DMS114 treated with DMSO at 0.1 percent for 48 hours (cell line): ENCODE data around the gene TOP2B.

Experiments used
- DNase-seq: peaks from one replicate; lab custom pipeline; 2025; ENCODE audit not compliant: unreplicated experiment; lab: John Stamatoyannopoulos, UW

Gene TOP2B

GRCh38 chr3:25664812-25665314 lies at the start of gene TOP2B:
TOP2B (minus strand) TSS chr3:25664907; CDS start chr3:25664297, 610 bp downstream.
- peak; percentile 87 for DNase-seq

DNA sequence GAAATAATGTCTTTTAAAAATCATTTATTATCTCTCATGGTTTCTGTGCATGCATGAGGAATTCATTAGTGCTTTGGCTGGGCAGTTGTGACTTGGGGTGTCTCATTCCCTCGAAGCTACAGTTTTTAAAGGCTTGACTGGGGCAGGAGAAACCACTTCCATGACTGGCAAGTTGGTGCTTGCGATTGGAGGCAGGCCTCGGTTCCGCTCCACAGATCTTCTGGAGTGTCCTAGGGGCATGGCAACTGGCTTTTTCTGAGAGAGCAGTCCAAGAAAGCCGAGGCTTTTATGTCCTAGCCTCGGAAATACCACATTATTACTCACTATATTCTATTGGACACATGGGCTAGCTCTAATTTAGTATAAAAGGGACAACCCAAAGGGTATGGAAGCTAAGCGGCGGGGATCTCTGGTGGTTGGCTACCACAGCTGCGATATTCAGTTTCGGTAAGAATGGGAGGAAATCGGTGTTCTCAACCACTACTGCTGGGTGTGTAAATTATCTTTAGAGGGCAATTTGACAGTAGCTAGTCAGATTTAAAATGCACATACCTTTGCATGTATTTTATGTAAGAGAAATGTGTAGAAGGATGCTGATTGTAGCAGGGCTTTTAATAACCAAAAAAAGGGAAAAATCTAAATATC lies 48.8 kb upstream of the TOP2B start:
- no peak for DNase-seq

DNA sequence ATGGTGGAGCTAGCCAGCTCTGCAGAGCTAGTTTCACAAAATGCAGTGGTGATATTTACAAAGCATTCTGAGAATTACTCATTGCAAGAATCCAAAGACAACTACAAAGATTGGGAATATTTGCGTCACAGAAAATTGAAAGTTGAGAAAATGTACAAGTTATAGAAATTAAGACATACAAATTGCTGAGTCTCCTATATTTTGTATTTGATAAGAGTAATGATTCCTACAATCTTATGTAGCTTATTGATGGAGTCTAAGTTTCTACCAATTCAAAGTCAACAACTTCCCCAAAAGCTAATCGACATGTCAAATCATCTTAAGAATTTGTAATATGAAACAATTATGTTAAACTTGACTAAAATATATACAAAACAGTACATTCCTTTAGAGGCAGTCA lies 46.4 kb upstream of the TOP2B start:
- DNase-seq, result no peak

- no peak for DNase-seq
Measured at GRCh38 chr3:25708036-25708435, 43.3 kb upstream of the TOP2B start.

- no peak for DNase-seq
Measured at GRCh38 chr3:25707268-25707926, 42.7 kb upstream of the TOP2B start.

- DNase-seq, result no peak
Measured at GRCh38 chr3:25706213-25706612, 41.5 kb upstream of the TOP2B start.

DNA sequence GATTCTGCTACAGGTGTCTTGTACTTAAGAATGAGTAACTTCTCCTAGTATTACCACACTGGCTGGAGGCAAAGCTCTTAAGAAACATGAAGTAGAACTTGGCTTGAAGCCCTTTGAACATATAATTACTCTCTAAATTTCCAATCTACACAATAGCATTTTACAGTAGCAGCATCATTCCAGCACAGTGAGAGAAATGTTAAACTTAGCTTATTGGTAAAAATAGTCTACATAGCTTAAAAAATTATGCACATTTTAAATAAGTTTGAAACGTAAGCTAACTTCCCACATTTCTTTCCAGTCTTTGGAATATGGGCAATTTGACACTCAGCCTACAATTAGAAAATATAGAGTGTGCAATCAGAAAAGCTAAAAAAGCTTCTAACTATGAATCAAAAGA lies 32.8 kb upstream of the TOP2B start:
- DNase-seq, result no peak

- DNase-seq, result no peak
Measured at GRCh38 chr3:25695731-25696420, 31.2 kb upstream of the TOP2B start.

DNA sequence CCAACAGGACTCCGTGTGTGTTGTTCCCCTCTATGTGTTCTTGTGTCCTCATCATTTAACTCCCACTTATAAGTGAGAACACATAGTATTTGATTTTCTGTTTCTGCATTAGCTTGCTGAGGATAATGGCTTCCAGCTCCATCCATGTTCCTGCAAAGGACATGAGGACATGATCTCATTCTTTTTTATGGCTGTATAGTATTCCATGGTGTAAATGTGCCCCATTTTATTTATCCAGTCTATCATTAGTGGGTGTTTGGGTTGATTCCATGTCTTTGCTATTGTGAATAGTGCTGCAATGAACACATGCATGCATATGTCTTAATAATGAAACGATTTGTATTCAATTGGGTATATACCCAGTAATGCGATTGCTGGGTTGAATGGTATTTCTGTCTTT lies 28.5 kb upstream of the TOP2B start:
- no peak for DNase-seq

DNA sequence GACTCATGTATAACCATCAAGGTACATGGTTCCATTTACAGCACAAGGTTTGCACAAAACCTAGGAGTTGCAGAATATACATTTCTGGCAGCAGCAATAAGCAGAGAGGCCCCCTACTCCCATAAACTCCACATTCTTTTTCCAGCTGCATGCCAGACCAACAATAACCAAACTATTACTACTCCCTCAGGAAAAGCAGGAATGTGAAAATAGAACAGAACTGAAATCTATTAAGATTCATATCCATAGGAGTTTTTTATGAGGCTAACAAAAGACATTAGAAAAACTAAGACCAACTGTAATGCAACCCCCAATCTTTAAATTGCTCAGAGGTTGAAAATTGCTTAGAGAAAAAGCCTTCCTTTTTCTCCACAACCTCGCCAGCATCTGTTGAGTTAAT lies 27.6 kb upstream of the TOP2B start:
- no peak for DNase-seq

DNA sequence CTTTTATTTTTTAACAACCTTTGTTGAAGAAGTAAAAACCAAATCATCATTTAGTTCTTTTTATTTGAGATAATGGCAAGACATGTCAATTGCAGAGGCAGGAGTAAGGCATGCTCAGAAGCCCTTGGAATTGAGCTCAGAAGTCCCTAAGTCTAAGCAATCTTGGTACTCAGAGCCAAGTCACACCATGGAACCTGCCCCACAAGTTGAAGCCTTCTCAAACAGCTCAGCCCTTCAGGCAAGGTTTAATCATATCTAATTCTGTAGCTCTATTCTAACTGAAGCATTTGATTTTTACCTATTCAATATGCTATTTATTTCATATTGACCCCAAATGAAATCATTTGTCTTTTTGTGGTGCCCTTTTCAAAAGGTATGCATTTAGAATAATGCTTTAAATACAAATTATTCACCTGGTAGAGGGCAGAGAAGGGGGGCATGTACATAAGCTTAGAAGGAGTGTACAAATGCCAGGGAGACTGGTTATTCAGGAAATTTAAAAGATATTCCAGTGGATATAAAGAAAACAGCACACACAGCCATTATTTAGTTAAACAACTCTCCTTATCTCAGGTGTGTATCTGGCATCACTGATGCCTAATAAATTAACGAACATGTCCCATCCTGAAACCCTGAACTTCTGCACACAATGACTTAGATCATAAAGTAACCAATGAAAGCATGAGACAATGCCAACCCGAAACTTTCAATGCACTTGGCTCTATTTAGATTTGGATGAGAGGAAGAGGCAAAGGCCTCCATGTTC lies 26.2 kb upstream of the TOP2B start:
- no peak for DNase-seq

GRCh38 chr3:25689226-25689625 lies 24.5 kb upstream of the TOP2B start:
- no peak for DNase-seq

- no peak for DNase-seq
Measured at GRCh38 chr3:25687742-25688141, 23.0 kb upstream of the TOP2B start.

DNA sequence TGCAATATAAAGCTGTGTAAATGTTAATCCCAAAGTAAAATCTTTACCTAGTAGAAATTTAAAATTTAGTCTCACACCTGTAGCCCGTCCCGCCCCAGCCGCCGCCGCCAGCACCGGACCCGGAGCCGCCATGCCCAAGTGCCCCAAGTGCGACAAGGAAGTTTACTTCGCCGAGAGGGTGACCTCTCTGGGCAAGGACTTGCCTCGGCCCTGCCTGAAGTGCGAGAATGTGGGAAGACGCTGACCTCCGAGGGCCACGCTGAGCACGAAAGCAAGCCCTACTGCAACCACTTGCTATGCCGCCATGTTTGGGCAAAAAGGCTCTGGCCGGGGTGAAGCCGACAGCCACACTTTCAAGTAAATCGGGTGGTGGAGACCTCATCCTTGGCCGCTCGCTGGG lies 22.1 kb upstream of the TOP2B start:
- DNase-seq, result no peak

- DNase-seq, result no peak
Measured at GRCh38 chr3:25683882-25684281, 19.2 kb upstream of the TOP2B start.

DNA sequence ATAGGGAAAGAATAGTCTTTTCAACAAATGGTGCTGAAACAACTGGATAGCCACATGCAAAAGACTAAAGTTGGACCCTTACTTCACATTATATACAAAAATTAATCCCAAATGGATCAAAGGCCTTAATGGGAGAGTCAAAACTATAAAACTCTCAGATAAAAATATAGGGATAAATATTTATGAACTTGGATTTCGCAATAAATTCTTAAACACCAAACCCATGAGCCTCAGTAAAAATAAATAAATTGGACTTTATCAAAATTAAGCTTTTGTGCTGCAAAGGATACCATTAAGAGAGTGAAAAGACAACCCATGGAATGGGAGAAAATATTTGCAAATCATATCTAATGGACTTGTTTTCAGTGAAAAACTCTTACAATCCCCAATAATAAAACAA lies 18.7 kb upstream of the TOP2B start:
- no peak for DNase-seq

GRCh38 chr3:25679642-25680302 lies 15.1 kb upstream of the TOP2B start:
- no peak for DNase-seq

DNA sequence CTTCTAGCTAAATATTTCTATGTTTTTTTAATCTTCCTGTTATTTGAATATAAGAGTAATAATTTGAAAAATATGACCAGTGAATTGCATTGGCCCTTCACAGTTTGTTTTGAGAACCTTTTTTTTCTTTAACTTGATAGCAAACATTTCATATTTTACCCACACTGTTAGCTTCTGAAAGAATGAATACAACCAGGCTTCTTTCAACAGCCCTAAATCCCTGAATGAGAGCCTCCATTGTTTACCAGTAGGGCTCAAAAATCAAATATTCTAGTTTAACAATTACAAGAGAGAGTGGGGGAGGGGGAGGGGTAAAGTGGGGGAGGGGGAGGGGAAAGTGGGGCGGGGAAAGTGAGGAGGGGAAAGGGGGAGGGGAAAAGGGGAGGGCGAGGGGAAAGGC lies 14.5 kb upstream of the TOP2B start:
- no peak for DNase-seq

- no peak for DNase-seq
Measured at GRCh38 chr3:25678581-25678980, 13.9 kb upstream of the TOP2B start.

GRCh38 chr3:25677121-25677520 lies 12.4 kb upstream of the TOP2B start:
- no peak for DNase-seq

- DNase-seq, result no peak
Measured at GRCh38 chr3:25674670-25675069, 10.0 kb upstream of the TOP2B start.
